Astrocyte of the spinal cord (primary cell): Measurements from ENCODE around the gene BRIP1.

Source experiments
- DNase-seq: peaks from one replicate; pipeline ENCODE4 v3.0.0; 2011; ENCODE audit warnings: low read depth, low spot score
- H3K4me3 ChIP-seq: 2 replicates; pipeline ENCODE4 v1.5.1; 2011; ENCODE audit warnings: low read depth, mild to moderate bottlenecking, low read length, moderate library complexity
- CTCF ChIP-seq: IDR thresholded peaks from 2 replicates; pipeline ENCODE4 v1.5.1; 2012; ENCODE audit warnings: low read depth, mild to moderate bottlenecking, low read length, inconsistent platforms
- in situ Hi-C: cut with HindIII; loops from 2 replicates; pipeline ENCODE4 v1.10.0; 2017; ENCODE audit warnings: low sequenced_read_pairs

Gene BRIP1

GRCh38 chr17:61698244-61698643, 165.1 kb downstream of the BRIP1 start:
- DNase-seq: no peak
- TF ChIP-seq CTCF: no peak
- in situ Hi-C loops: no loop called here
- H3K4me3 ChIP-seq: no peak overlapping the region

DNA sequence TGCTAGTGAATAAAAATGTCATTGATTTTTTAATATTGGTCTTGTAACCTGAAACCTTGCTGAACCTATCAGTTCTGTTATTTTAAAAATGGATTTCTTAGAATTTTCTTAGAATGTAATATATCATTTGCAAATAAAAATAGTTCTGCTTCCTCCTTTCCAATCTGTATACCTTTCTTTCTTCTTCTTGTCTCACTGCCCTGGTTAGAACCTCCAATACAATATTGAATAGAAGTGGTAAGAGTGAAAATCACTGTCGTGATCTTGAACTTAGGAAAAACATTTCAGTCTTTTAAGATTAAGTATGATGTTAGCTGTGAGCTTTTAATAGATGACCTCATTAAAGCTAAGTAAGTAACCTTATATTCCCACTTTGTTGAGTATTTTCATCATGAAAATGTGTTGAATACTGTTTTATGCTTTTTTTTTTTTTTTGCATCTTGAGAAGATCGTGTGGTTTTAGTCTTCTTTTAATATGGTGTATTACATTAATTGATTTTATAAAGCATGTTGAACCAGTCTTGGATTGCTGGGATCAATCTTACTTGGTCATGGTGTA, 167.5 kb downstream of the BRIP1 start:
- TF ChIP-seq CTCF: no peak
- H3K4me3 ChIP-seq: no peak overlapping the region
- in situ Hi-C loops: no loop called here
- DNase-seq: no peak

DNA sequence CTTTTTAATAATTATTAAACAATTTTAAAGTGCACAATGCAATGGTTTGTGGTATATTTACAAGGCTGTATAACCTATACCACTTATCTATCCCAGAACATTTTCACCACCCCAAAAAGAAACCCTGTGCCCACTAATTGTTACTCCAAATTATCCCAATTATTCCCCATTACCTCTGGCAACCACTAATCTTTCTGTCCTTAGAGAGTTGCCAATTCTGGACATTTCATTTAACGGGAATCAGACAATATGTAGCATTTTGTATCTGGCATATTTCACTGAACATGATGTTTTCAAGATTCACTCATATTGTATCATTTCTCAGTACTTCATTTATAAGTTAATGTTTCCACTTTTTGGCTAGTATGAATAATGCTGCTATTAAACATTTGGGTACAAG, 169.2 kb downstream of the BRIP1 start:
- in situ Hi-C loops: no loop called here

GRCh38 chr17:61689610-61690180, 173.6 kb downstream of the BRIP1 start:
- H3K4me3 ChIP-seq: no peak overlapping the region
- no peak for DNase-seq
- in situ Hi-C loops: no loop called here
- no peak for TF ChIP-seq CTCF

More for the DNA sequence above, 169.2 kb downstream of the BRIP1 start:
- TF ChIP-seq CTCF: no peak
- no peak for DNase-seq
- no peak overlapping the region for H3K4me3 ChIP-seq

DNA sequence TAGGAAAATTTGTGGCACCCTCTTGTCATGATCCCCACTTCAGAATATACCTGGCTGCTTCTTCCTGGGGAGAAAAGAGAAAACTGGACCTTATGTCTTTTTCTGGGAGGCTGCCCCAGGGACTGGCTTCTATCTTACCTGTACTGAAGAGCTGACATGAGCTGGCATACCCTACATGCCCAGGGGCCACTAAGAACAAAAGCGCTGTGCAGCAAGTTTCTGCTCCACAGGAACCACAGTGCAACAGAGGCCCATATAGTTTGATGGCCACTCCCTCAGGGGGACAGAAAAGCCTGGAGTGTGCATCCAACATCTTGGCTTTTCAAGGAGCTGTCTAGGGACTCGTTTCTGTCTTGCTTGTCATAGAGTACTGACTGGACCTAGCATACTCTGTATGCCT, 175.6 kb downstream of the BRIP1 start:
- TF ChIP-seq CTCF: no peak
- DNase-seq: no peak
- no peak overlapping the region for H3K4me3 ChIP-seq
- in situ Hi-C loops: no loop called here

DNA sequence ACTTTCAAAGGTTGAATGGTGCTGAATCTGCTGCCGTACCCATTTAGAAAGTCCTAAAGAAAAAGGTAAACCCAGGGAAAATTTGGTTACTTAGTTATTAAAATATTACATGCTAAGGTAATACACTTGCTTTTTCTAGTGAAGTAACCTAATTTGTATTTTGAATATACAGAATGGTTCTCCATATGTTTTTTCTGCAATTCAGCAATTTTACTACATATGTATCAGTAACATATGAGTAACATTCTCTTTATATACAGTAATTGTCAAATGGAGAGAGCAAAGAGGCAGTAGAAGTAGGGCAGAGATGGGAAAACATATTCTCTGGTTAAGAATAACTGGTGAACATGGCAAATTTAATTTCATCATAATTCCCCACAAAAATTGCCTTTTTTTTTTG, 177.2 kb downstream of the BRIP1 start:
- no peak for DNase-seq
- in situ Hi-C loops: no loop called here
- no peak for TF ChIP-seq CTCF
- H3K4me3 ChIP-seq: no peak overlapping the region
